ENCODE data around the gene SERPINB2.

The SERPINB2 gene

GRCh38 chr18:63887424-63887823, at the start of gene SERPINB2:
SERPINB2 (plus strand) TSS chr18:63887705; CDS start chr18:63891445, 3,740 bp downstream.
- DNase-seq, result no peak

- no peak for DNase-seq
Measured at GRCh38 chr18:63843008-63843407, 44.5 kb upstream of the SERPINB2 start.

- DNase-seq, result peak; percentile 13
Measured at GRCh38 chr18:63844254-63844653, 43.3 kb upstream of the SERPINB2 start.

- peak; percentile 49 for DNase-seq
Measured at GRCh38 chr18:63848159-63848558, 39.3 kb upstream of the SERPINB2 start.

GRCh38 chr18:63850020-63850419, 37.5 kb upstream of the SERPINB2 start:
- peak; percentile 14 for DNase-seq

- no peak for DNase-seq
Measured at GRCh38 chr18:63850636-63851035, 36.9 kb upstream of the SERPINB2 start.

GRCh38 chr18:63858456-63858855, 29.0 kb upstream of the SERPINB2 start:
- DNase-seq, result no peak

- DNase-seq, result no peak
Measured at GRCh38 chr18:63859781-63860475, 27.6 kb upstream of the SERPINB2 start.

GRCh38 chr18:63860531-63860930, 27.0 kb upstream of the SERPINB2 start:
- DNase-seq, result no peak

GRCh38 chr18:63867368-63868125, 20.0 kb upstream of the SERPINB2 start:
- no peak for DNase-seq

- DNase-seq, result no peak
Measured at GRCh38 chr18:63868546-63868945, 19.0 kb upstream of the SERPINB2 start.

GRCh38 chr18:63869374-63869773, 18.1 kb upstream of the SERPINB2 start:
- DNase-seq, result no peak

- DNase-seq, result no peak
Measured at GRCh38 chr18:63869851-63870250, 17.7 kb upstream of the SERPINB2 start.

GRCh38 chr18:63871836-63872235, 15.7 kb upstream of the SERPINB2 start:
- DNase-seq, result no peak

- DNase-seq, result no peak
Measured at GRCh38 chr18:63872586-63872985, 14.9 kb upstream of the SERPINB2 start.

- DNase-seq, result no peak
Measured at GRCh38 chr18:63878343-63878742, 9.2 kb upstream of the SERPINB2 start.

GRCh38 chr18:63878925-63879324, 8.6 kb upstream of the SERPINB2 start:
- no peak for DNase-seq

GRCh38 chr18:63879709-63880108, 7.8 kb upstream of the SERPINB2 start:
- no peak for DNase-seq

GRCh38 chr18:63881851-63882250, 5.7 kb upstream of the SERPINB2 start:
- DNase-seq, result no peak

GRCh38 chr18:63882333-63883141, 5.0 kb upstream of the SERPINB2 start:
- DNase-seq, result no peak

GRCh38 chr18:63883617-63884016, 3.9 kb upstream of the SERPINB2 start:
- DNase-seq, result no peak

- no peak for DNase-seq
Measured at GRCh38 chr18:63888470-63889190, 1.1 kb downstream of the SERPINB2 start.

GRCh38 chr18:63889626-63890025, 2.1 kb downstream of the SERPINB2 start:
- no peak for DNase-seq

Measured in NCI-H510A (cell line).